Neural progenitor cell (in vitro differentiated cells): ENCODE results near the gene SYNM.

Experiments used
- CTCF ChIP-seq: fragments of 200-600 bp; sonication (generic); IDR thresholded peaks from 2 replicates; pipeline ENCODE4 v1.5.1; 2017; ENCODE audit warnings: antibody characterized with exemption, mild to moderate bottlenecking
- EZH2 ChIP-seq: fragments of 200-600 bp; sonication (generic); IDR thresholded peaks from 2 replicates; pipeline ENCODE4 v1.6.1; 2017; ENCODE audit warnings: antibody characterized with exemption, mild to moderate bottlenecking, moderate library complexity

- TF ChIP-seq CTCF = no peak
- TF ChIP-seq EZH2 = no peak
These were observed 17.4 kb upstream of the SYNM start for GRCh38 chr15:99087405-99087943.
